Stimulated activated CD4-positive, alpha-beta T cell treated with anti-CD3 and anti-CD28 coated beads, Interleukin-15, amount 100 ng/mL, for 24 hours (primary cell): ENCODE data around the gene EVA1C.
"Not testable (repeated sequence)": the region's sequence is repeated elsewhere in the genome, so short reads cannot be mapped to it uniquely, and the experiment has no call there.

Source experiments
- DNase-seq: peaks from one replicate; pipeline ENCODE4 v3.0.0-alpha.2; 2020

EVA1C gene

DNA sequence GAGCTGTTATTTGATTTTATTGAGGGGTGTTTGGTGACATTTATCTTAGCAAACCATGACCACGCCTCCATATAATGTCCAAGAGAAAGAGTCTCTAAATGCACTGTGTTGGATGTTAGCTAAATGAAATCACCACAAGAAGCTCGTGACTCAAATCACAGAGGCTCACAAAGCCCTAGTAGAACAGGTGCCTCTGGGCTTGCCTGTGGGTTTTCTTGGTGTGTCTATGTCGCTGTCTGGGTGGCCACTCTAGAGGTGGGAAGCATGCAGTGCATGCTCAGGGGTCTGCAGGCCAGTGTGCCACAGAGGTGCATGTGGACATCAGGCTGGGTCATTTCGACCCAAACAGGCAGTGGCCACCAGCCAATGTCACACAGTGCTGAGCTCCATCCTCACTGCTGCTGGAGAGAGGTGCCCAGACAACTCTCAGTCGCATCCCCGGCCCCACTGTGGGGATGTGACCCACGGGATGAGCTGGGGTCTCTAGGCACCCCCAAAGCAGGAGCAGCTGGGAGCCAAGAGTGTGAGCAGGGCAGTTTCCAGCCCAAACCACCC lies 94.0 kb downstream of the EVA1C start:
- not testable (repeated sequence) for DNase-seq

GRCh38 chr21:32507342-32507919 lies 94.9 kb downstream of the EVA1C start:
- no peak for DNase-seq

GRCh38 chr21:32508036-32508435 lies 95.5 kb downstream of the EVA1C start:
- not testable (repeated sequence) for DNase-seq

DNA sequence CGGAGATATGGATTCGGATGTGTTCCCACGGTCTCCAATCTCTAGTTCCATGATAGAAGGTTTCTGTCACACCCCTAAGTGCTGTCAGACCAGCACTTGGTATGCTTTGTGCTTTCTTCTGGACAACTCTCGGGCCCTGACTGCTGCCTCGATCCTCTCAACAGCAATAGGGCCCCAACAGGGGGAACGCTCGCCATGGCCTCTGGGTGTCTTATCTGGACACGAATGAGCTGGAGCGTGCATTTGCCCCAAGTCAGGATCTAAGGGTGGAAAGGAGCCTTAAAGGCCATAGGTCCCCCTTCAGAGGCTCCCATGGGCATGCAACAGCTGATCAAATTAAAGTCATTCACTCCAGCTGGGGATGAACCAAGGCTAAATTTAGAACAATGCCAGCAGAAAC lies 96.1 kb downstream of the EVA1C start:
- no peak for DNase-seq

DNA sequence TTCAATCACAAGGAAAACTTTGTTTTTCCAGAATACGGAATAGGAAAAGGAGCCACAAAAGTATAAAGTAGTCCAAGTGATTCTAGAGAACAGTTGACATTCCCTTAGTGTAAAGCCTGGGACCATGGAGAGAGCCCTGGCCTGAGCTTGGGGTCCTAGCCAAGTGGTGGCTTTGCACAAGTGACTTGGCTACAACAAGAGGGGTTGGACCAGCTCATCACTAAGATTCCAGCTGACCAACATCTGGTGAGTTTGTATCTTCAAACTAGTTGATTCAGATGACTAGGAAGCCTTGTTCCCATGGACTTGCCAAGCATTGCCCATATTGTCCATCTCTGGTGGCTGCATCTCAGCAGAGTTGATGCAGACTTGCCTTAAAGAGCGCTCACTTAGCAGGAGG lies 96.5 kb downstream of the EVA1C start:
- not testable (repeated sequence) for DNase-seq

DNA sequence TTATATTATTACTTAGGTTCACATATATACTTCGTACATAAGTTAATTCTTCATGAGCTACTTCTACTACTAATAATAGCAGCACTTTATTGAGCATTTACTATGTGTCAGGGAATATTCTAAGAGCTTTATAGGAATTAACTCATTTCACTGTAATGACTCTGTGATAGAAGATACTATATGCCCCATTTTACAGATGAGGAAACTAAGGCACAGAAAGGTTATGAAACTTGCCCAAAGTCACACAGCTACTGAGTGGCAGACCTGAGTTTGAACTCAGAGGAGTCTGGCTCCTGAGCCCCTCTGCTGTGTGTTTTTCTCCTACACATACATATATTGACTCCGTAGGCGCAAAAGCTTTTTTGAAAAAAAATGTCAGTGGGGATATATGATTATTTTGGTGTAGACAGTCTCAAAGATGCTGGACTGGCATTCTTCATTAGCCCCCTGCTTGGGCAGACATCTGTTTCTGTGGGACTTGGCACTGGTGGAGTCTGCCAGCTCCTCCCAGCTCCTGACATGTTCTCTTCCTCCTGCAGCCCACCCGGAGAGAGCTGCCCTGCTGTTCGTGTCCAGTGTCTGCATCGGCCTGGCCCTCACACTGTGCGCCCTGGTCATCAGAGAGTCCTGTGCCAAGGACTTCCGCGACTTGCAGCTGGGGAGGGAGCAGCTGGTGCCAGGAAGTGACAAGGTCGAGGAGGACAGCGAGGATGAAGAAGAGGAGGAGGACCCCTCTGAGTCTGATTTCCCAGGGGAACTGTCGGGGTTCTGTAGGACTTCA lies 102.0 kb downstream of the EVA1C start:
- DNase-seq, result no peak

GRCh38 chr21:32515874-32516273 lies 103.4 kb downstream of the EVA1C start:
- no peak for DNase-seq

GRCh38 chr21:32516756-32517649 lies 104.5 kb downstream of the EVA1C start:
- no peak for DNase-seq

DNA sequence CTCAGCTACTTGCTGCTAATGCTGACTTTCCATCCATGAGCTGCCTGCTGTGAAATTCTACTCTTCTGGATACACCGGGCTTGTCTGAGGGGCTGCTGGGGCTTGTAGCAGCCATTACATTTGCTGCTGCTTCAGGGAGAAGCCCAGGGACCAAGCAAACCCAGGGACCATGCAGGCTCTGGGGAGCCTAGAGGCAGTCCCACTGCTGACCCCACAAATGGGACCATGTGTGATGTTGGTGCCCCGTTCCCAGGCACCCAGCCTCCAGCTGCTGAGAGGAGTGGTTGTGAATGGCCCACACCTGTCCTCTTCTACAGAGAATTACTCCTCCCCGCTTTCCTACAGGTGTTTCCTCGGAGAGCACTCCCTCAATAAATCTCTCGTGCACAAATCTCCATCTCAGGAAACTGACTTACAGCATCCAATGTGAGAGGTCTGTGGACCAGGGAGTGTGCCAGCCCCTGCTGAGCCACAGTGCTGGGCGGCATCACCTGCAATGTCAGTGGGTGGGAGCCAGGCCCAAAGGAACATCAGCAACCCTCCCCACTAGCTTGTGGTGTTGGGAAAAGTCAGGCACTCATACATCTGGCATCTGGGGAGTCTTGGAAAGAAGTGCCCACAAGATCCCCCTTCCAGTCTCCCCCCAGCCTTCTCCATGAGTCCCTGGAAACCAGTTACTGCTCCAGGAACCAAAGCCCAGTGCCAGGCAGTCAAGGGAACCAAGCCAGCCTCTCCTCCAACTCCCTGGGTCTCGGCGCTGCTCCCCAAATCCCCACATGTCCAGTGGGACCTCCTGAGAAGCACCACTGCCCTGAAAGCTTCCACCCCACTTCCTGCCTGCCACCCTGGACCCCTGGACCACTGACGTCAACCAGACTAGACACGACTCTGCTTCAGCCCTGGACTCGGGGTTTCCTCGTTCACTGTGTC lies 107.7 kb downstream of the EVA1C start:
- DNase-seq, result no peak

DNA sequence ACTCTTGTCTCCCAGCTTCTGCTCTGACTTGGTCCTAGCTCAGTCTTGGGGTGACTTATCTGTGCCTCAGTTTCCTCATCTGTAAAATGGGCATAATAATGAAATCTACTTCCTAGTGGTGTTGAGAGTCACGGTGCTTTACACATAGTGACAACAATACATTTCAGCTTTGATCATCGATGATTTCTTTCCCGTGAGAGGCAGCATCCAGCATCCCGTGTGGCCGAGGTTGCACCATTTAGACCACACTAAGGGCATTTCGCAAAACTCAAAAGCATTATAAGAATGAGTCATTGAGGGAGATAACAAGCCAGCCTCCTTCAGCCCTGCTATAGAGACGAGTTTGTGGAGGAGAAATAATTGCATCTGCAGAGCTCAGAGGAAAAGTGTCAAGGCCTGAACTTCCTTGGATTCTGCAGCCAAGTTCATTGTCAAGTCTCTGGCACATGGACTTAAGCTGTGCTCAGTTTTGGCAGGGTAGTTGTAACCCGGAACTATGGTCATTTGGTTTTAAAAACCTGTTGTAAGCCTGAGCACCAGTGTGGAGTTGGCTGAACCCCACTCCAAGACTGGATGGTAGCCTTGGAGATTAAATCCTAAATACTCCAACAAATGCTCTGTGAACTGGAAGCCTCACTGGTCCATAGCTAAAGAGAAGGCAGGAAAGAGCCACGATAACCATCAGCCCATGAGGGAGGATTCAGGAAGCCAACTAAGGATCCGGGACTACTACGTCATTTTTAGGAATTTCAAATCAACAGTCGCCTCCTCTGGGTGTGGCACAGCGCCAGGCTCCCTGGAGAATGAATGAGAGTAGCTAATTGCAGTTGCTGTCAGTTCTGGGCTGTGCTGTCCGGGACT lies 108.6 kb downstream of the EVA1C start:
- DNase-seq, result no peak

DNA sequence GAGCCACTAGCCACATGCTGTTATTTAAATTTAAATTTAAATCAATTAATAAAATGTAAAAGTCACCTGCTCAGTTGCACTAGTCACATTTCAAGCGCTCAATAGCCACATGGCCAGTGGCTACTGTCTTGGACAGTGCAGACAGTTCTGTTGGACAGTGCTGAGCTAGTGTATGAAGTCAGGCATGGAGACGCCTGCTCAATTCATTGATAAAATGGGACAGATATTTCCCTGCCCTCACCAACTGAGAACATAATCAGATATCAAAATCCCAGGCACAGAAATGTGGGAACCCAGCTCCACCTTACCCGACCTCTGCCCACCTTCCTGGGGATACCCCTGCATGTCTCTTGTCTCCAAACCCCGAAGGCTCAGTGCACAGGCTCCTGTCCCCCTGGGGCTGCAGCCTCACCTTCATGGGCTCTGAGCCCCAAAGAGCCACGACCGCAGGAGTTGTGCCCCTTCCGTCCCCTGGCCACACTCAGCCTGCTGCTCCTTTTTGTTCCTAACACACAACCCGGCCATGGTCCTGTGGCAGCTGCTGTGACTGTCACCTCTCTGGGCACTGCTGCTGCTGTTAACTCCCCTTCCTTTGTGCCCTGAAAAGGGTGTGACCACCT lies 109.3 kb downstream of the EVA1C start:
- no peak for DNase-seq

GRCh38 chr21:32523463-32523862 lies 111.0 kb downstream of the EVA1C start:
- no peak for DNase-seq

DNA sequence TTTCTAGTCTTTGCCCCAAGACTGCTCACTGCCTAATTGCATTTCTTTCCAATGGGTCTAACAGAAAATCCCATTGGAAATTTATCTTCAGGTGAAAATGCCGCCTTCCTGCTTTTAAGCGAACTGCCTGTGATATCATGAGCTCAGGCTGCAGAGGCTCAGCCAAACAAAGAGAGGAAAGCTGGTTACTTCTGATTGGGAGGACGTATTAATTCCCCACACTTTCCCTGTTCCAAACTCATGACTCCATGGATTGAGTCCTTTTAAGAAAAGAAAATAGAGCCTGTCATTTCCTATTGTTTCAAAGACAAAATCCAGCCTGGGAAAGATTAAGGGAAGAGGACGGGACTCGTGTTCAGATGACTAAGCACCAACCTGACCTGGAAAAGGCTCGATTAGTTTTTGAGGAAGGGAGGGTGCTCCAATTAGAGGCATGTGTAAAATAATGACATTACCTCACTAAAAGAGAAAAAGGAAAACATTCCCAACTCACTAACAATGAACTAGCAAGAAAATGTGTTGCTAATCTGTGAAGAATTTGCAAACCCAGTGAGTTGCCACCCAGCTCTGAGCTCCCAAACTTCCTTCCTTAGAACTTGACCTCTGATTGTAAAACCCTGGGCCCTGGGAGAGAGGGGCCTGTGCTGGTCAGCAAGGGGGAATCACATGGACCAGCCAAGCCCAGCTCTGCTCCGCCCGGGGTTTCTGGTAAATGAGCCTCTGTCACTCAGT lies 111.6 kb downstream of the EVA1C start:
- no peak for DNase-seq

- DNase-seq, result no peak
Measured at GRCh38 chr21:32525282-32525681, 112.8 kb downstream of the EVA1C start.

DNA sequence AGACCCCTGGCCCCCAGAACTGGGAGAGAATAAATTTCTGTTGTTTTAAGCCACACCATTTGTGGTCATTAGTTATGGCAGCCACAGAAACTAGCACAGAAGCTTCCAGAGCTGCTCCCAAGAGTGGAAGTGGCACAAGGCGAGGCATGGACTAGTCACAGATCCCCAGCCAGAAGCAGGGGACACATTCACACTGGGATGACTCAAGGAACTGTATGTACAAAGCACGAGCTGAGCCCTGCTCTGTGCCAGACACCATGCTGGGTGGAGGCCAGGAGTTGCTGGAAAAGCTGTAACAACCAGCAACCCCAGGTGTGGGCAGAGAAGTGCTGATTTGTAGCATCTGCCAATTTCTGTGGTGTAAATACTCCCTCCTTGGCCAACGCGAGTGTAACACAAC lies 117.2 kb downstream of the EVA1C start:
- DNase-seq, result no peak

DNA sequence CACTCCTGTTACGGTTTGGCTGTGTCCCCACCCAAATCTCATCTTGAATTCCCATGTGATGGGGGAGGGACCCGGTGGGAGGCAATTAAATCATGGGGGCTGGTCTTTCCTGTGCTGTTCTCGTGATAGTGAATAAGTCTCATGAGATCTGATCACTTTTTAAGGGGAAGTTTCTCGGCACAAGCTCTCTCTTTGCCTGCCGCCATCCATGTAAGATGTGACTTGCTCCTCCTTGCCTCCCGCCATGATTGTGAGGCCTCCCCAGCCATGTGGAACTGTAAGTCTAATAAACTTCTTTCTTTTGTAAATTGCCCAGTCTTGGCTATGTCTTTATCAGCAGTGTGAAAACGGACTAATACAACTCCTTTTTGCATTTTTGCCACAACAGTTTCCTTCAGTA lies 118.3 kb downstream of the EVA1C start:
- DNase-seq, result not testable (repeated sequence)

DNA sequence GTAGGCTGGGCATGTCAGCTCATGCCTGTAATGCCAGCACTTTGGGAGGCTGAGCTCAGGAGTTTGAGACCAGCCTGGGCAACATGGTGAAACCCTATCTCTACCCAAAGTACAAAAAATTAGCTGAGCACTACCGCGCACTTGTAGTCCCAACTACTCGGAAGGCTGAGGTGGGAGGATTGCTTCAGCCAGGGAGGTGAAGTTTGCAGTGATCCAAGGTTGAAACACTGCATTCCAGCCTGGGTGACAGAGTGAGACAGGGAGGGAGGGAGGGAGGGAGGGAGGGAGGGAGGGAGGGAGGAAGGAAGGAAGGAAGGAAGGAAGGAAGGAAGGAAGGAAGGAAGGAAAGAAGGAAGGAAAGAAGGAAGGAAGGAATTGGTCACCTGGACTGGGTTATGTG lies 119.1 kb downstream of the EVA1C start:
- DNase-seq, result not testable (repeated sequence)

DNA sequence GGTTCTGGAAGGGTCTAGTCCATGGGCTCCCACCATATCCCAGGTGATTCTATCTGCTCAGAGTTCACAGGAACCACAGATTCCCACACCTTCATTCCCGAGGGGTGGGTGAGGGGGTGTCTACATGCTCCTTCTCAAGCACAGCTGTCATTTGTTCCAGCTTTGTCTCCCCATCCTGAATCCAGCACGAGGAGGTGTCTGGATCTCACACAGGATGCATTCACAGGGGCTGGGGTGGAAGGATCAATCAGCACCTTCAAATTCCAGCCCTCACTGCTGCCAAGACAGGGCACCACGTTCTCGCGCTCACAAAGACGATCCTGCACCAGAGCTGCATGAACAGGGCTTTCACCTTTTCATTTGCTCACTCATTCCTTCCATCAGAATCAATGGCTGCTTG lies 120.1 kb downstream of the EVA1C start:
- no peak for DNase-seq

- DNase-seq, result no peak
Measured at GRCh38 chr21:32533053-32533452, 120.5 kb downstream of the EVA1C start.

- no peak for DNase-seq
Measured at GRCh38 chr21:32533611-32534010, 121.1 kb downstream of the EVA1C start.
